Measurements from ENCODE around the gene COL26A1.

DNA sequence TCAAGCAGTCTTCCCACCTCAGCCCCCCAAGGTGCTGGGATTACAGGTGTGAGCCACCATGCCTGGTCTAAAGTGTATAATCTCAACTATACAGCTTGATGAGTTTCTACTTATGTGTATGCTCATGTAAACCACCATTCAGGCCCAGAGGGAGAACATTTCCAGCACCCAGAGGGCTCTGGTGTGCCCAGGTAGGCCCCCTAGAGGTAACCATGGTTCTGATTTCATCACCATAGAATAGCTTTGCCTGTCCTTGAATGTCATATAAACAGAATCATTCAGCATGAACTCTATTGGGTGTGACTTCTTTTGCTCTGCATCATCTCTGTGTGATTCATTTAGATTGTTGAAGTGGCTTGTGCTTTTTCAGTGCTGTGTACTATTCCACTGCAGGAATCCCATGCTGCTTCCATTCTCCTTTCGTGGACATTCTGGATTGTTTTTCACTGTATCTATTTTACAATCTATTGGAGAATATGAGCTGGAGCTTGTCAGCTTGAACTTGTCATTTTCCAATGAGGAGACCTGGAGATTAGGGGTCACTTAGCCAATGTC, 35.2 kb downstream of the COL26A1 start:
- TF ChIP-seq, protein P1, sequence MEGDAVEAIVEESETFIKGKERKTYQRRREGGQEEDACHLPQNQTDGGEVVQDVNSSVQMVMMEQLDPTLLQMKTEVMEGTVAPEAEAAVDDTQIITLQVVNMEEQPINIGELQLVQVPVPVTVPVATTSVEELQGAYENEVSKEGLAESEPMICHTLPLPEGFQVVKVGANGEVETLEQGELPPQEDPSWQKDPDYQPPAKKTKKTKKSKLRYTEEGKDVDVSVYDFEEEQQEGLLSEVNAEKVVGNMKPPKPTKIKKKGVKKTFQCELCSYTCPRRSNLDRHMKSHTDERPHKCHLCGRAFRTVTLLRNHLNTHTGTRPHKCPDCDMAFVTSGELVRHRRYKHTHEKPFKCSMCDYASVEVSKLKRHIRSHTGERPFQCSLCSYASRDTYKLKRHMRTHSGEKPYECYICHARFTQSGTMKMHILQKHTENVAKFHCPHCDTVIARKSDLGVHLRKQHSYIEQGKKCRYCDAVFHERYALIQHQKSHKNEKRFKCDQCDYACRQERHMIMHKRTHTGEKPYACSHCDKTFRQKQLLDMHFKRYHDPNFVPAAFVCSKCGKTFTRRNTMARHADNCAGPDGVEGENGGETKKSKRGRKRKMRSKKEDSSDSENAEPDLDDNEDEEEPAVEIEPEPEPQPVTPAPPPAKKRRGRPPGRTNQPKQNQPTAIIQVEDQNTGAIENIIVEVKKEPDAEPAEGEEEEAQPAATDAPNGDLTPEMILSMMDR (IDR thresholded peaks at IDR 0.05), result no peak
- no peak for TF ChIP-seq POLR2A (IDR thresholded peaks at IDR 0.05)

Measured in lower leg skin (tissue), 3 donors.